Kidney epithelial cell (primary cell): ENCODE measurements around the gene PCDHA5. TPM values are rescaled to one million over a fixed set of nuclear protein-coding genes. Genes with fewer than 3 reads are reported as not detected.
"Not testable (repeated sequence)": the region's sequence is repeated elsewhere in the genome, so short reads cannot be mapped to it uniquely, and the experiment has no call there.

Source experiments
- DNase-seq: peaks from one replicate; pipeline ENCODE4 v3.0.0-alpha.2; 2010; ENCODE audit warnings: low read depth
- H3K27me3 ChIP-seq: 2 replicates; pipeline ENCODE4 v1.6.0; 2011; ENCODE audit warnings: low read length; ENCODE audit not compliant: control insufficient read depth, insufficient read depth
- H3K36me3 ChIP-seq: 2 replicates; pipeline ENCODE4 v1.5.1; 2011; ENCODE audit warnings: low read length; ENCODE audit not compliant: control insufficient read depth, insufficient read depth
- H3K4me3 ChIP-seq: 2 replicates; pipeline ENCODE4 v1.5.1; 2011; ENCODE audit warnings: low read depth, mild to moderate bottlenecking, control low read depth, low read length
- total RNA-seq: library from RNA; depleted of rRNA; stranded (reverse); fragments of >200 nt; gene quantifications from 2 replicates; pipeline ENCODE4 v1.2.3, GENCODE V29; 2015
- TF ChIP-seq, protein P1 (sequence below): IDR thresholded peaks from 2 replicates; pipeline ENCODE4 v1.5.1; 2011; ENCODE audit warnings: mild to moderate bottlenecking, moderate library complexity, low read length, control low read depth, inconsistent platforms; ENCODE audit not compliant: insufficient read depth, poor library complexity, severe bottlenecking

The PCDHA5 gene
- total RNA-seq, 1 donor from 2014 or later = not detected

DNA sequence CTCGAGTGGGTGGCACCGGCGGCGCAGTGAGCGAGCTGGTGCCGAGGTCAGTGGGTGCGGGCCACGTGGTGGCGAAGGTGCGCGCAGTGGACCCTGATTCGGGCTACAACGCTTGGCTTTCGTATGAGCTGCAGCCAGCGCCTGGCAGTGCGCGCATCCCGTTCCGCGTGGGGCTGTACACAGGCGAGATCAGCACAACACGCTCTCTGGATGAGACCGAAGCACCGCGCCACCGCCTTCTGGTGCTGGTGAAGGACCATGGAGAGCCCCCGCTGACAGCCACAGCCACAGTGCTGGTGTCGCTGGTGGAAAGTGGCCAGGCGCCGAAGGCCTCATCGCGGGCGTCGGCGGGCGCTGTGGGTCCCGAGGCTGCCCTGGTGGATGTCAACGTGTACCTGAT lies 2.1 kb downstream of the PCDHA5 start:
- no peak for DNase-seq
- Histone ChIP-seq H3K27me3 (no peaks in the 10 kb centered on the region), H3K4me3 (no peak overlapping the region), H3K36me3 (no peaks in the 10 kb centered on the region)
- TF ChIP-seq, protein P1, sequence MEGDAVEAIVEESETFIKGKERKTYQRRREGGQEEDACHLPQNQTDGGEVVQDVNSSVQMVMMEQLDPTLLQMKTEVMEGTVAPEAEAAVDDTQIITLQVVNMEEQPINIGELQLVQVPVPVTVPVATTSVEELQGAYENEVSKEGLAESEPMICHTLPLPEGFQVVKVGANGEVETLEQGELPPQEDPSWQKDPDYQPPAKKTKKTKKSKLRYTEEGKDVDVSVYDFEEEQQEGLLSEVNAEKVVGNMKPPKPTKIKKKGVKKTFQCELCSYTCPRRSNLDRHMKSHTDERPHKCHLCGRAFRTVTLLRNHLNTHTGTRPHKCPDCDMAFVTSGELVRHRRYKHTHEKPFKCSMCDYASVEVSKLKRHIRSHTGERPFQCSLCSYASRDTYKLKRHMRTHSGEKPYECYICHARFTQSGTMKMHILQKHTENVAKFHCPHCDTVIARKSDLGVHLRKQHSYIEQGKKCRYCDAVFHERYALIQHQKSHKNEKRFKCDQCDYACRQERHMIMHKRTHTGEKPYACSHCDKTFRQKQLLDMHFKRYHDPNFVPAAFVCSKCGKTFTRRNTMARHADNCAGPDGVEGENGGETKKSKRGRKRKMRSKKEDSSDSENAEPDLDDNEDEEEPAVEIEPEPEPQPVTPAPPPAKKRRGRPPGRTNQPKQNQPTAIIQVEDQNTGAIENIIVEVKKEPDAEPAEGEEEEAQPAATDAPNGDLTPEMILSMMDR = no peak

DNA sequence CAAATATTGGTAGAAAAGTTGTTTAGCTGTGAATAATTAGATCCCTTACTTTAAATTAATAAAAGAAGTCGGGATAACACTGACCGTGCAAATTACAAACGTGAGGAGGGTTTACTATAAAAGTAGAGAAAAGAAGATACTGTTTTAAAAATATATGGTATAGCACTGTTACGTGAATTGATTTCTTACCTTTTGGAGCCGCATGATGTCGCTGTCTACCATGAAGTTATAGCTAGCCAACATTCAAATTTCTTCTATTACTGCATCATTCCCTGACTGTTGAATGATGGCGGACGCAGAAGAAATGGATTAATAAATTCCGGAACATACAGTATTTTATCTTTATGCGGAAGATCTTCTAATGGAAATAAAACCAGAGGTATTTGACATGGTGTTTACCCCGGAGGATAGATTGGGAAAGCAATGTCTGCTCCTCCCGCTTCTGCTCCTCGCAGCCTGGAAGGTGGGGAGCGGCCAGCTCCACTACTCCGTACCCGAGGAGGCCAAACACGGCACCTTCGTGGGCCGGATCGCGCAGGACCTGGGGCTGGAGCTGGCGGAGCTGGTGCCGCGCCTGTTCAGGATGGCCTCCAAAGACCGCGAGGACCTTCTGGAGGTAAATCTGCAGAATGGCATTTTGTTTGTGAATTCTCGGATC lies 6.4 kb downstream of the PCDHA5 start, which contains the start of gene PCDHA6:
Gene PCDHA6, plus strand, starts transcription at position 257 of the 658 bp plus-strand sequence. Its CDS starts 132 bp downstream, at position 389.
- TF ChIP-seq, protein P1 = no peak
- H3K27me3 ChIP-seq = no peaks in the 10 kb centered on the region
- no peaks in the 10 kb centered on the region for H3K36me3 ChIP-seq
- no peak for DNase-seq
- H3K4me3 ChIP-seq = no peak within 1 kb of the TSS

DNA sequence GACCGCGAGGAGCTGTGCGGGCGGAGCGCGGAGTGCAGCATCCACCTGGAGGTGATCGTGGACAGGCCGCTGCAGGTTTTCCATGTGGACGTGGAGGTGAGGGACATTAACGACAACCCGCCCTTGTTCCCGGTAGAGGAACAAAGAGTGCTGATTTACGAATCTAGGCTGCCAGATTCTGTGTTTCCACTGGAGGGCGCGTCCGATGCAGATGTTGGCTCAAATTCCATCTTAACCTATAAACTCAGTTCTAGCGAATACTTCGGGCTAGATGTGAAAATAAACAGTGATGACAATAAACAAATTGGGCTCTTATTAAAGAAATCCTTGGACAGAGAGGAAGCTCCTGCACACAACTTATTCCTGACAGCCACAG lies 6.9 kb downstream of the PCDHA5 start:
- no peaks in the 10 kb centered on the region for H3K27me3 ChIP-seq
- TF ChIP-seq, protein P1 = no peak
- no peaks in the 10 kb centered on the region for H3K36me3 ChIP-seq
- no peak overlapping the region for H3K4me3 ChIP-seq
- DNase-seq = no peak

DNA sequence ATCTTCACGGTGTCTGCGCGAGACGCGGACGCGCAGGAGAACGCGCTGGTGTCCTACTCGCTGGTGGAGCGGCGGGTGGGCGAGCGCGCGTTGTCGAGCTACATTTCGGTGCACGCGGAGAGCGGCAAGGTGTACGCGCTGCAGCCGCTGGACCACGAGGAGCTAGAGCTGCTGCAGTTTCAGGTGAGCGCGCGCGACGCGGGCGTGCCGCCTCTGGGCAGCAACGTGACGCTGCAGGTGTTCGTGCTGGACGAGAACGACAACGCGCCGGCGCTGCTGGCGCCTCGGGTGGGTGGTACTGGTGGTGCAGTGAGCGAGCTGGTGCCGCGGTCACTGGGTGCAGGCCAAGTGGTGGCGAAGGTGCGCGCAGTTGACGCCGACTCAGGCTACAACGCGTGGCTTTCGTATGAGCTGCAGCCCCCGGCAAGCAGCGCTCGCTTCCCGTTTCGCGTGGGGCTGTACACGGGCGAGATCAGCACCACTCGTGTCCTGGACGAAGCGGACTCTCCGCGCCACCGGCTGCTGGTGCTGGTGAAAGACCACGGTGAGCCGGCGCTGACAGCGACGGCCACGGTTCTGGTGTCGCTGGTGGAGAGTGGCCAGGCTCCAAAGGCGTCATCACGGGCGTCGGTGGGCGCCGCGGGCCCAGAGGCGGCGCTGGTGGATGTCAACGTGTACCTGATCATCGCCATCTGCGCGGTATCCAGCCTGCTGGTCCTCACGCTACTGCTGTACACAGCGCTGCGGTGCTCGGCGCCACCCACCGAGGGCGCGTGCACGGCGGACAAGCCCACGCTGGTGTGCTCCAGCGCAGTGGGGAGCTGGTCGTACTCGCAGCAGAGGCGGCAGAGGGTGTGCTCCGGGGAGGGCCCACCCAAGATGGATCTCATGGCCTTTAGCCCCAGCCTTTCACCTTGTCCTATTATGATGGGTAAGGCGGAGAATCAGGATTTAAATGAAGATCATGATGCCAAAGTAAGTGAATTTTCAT lies 8.4 kb downstream of the PCDHA5 start:
- not testable (repeated sequence) for H3K27me3 ChIP-seq, H3K36me3 ChIP-seq, H3K4me3 ChIP-seq, DNase-seq

DNA sequence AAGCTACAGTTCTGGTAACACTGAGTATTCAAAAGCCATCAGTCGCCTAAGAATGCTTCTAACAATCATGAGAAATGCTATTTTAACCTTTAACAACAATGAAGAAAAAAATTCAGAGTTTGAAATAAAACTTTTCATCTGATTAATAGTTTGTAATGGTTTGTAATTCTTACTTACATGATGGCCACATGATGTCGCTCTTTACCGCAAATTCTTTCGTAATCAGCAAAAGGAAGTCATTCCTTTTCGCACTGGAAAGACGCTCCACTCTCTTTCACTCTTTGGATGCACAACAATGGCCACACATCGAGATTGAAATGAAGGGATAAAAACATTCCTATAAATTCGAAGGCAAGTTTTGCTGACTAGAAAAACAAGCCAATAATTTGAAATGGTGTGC lies 12.6 kb downstream of the PCDHA5 start, which contains the start of gene PCDHA7:
Gene PCDHA7, plus strand, starts transcription at position 277 of the 400 bp plus-strand sequence. Its CDS starts 115 bp downstream, at position 392.
- DNase-seq = no peak
- Histone ChIP-seq H3K27me3 (no peaks in the 10 kb centered on the region), H3K36me3 (no peaks in the 10 kb centered on the region), H3K4me3 (no peak within 1 kb of the TSS)
- TF ChIP-seq, protein P1 = no peak

DNA sequence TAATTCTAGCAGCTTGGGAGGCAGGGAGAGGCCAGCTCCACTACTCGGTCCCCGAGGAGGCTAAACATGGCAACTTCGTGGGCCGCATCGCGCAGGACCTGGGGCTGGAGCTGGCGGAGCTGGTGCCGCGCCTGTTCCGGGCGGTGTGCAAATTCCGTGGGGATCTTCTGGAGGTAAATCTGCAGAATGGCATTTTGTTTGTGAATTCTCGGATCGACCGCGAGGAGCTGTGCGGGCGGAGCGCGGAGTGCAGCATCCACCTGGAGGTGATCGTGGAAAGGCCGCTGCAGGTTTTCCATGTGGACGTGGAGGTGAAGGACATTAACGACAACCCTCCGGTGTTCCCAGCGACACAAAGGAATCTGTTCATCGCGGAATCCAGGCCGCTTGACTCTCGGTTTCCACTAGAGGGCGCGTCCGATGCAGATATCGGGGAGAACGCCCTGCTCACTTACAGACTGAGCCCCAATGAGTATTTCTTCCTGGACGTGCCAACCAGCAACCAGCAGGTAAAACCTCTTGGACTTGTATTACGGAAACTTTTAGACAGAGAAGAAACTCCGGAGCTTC lies 13.1 kb downstream of the PCDHA5 start:
- H3K4me3 ChIP-seq, H3K27me3 ChIP-seq, H3K36me3 ChIP-seq, DNase-seq: not testable (repeated sequence)
